Measurements from ENCODE around the gene RPTOR.

DNA sequence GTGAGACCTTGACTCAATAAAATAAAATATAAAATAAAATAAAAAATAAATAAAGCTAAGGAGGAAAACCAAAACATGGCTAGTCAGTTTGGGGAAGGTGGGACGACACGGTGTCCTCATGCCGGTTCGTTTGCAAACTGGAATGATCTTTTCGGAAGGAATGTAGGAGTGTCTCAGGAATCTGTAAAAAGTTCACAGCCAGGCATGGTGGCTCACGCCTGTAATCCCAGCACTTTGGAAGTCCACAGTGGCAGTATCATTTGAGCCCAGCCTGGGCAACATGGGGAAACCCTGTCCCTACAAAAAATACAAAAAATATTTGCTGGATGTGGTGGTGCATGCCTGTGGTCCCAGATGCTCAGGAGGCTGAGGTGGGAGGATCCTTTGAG, 14.7 kb upstream of the RPTOR start:
- no peak for TF ChIP-seq POLR2A (IDR thresholded peaks at IDR 0.05; ENCODE audit: low read depth, low read length)
- TF ChIP-seq, protein P1, sequence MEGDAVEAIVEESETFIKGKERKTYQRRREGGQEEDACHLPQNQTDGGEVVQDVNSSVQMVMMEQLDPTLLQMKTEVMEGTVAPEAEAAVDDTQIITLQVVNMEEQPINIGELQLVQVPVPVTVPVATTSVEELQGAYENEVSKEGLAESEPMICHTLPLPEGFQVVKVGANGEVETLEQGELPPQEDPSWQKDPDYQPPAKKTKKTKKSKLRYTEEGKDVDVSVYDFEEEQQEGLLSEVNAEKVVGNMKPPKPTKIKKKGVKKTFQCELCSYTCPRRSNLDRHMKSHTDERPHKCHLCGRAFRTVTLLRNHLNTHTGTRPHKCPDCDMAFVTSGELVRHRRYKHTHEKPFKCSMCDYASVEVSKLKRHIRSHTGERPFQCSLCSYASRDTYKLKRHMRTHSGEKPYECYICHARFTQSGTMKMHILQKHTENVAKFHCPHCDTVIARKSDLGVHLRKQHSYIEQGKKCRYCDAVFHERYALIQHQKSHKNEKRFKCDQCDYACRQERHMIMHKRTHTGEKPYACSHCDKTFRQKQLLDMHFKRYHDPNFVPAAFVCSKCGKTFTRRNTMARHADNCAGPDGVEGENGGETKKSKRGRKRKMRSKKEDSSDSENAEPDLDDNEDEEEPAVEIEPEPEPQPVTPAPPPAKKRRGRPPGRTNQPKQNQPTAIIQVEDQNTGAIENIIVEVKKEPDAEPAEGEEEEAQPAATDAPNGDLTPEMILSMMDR (IDR thresholded peaks at IDR 0.05; ENCODE audit: extremely low read depth in 1 of 2, insufficient read depth in 1 of 2, low read depth in 1 of 2, low read length in 2 of 2) = no peak
- TF ChIP-seq POLR2AphosphoS5 (IDR thresholded peaks at IDR 0.05; ENCODE audit: insufficient read depth, low read depth, low read length) = no peak
- no peak for TF ChIP-seq GATA2 (IDR thresholded peaks at IDR 0.05; ENCODE audit: insufficient read depth, insufficient read length, low read depth, low read length)
- TF ChIP-seq, protein P2, sequence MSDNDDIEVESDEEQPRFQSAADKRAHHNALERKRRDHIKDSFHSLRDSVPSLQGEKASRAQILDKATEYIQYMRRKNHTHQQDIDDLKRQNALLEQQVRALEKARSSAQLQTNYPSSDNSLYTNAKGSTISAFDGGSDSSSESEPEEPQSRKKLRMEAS (IDR thresholded peaks at IDR 0.05; ENCODE audit: insufficient read depth, insufficient read length) = no peak
- TF ChIP-seq FOS (IDR thresholded peaks at IDR 0.05; ENCODE audit: borderline replicate concordance, insufficient read depth, low read length) = no peak
- no peak for TF ChIP-seq EZH2 (IDR thresholded peaks at IDR 0.05; ENCODE audit: borderline replicate concordance, low read depth, low read length, severe bottlenecking)

All from endothelial cell of umbilical vein (primary cell).